GM23248 (cell line): ENCODE measurements around the gene ACP1.

Experiments used
- EZH2 ChIP-seq: fragments of 200-600 bp; sonication (generic); IDR thresholded peaks from 2 replicates; pipeline ENCODE4 v1.6.1; 2018; ENCODE audit warnings: antibody characterized with exemption, mild to moderate bottlenecking; ENCODE audit not compliant: insufficient read depth, poor library complexity, severe bottlenecking
- EZH2phosphoT487 ChIP-seq: fragments of 200-600 bp; sonication (generic); IDR thresholded peaks from 2 replicates; pipeline ENCODE4 v1.6.1; 2018; ENCODE audit warnings: antibody characterized with exemption, moderate library complexity, mild to moderate bottlenecking, low read depth; ENCODE audit not compliant: insufficient read depth

DNA sequence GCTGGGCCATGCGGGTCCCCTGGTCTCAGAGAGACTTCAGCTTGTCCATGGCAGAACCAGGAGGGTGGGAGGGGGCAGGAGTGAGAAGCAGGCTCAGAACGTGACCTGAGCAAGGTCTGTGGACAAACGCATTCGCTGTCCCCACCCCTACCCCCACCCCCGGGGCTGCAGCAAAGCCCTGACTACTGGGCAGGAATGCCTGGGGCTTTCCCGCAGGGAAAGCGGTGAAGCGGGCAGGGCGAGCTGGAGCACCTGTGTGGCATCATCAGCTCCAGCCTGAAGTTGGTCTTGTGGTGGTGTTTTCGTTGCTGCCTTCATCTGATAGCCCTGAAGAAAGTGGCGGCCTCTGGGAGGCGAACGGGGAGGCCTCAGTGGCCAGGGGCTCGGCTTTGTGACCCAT, 49.2 kb downstream of the ACP1 start:
- TF ChIP-seq EZH2 (no peak), EZH2phosphoT487 (no peak)
